Amniotic epithelial cell (primary cell): ENCODE measurements around the gene SLMAP.
A peak's percentile ranks its signal among the peaks of the same experiment; 100 is the strongest.
"Not testable (repeated sequence)": the region's sequence is repeated elsewhere in the genome, so short reads cannot be mapped to it uniquely, and the experiment has no call there.

Experiments
- DNase-seq: peaks from one replicate; pipeline ENCODE4 v3.0.0-alpha.2; 2010; ENCODE audit warnings: low read depth

The SLMAP gene

DNA sequence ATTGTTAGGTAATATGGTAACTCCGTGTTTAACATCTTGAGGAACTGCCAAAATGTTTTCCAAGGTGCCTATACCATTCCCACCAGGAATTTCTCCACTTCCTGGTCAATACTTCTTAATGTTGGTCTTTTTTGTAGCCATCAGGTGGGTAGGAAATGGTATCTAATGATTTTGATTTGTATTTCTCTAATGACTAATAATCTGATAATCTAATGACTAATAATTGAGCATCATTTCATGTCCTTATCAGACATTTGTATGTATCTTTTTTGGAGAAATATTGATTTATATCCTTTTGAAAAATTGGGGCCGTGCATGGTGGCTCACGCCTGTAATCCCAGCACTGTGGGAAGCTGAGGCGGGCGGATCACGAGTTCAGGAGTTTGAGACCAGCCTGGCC, 38.8 kb downstream of the SLMAP start:
- no peak for DNase-seq

DNA sequence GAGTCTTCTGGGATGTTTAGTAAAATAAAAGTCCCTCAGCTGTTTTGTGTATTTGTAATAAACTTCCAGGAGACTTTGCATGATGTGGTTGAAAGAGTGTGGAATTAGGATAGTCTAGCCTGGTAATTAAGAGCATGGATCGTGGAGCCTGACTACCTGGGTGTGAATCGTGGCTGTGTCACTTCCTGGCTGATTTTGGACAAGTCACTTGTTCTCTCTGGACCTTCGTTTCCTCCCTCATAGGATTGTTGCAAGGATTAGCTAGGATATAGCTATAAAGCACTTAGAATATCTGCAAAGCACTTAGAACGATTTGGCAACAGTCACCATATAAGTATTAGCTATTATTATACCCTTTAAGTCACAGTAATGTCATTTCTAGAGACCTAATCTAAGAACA, 40.2 kb downstream of the SLMAP start:
- DNase-seq: no peak

DNA sequence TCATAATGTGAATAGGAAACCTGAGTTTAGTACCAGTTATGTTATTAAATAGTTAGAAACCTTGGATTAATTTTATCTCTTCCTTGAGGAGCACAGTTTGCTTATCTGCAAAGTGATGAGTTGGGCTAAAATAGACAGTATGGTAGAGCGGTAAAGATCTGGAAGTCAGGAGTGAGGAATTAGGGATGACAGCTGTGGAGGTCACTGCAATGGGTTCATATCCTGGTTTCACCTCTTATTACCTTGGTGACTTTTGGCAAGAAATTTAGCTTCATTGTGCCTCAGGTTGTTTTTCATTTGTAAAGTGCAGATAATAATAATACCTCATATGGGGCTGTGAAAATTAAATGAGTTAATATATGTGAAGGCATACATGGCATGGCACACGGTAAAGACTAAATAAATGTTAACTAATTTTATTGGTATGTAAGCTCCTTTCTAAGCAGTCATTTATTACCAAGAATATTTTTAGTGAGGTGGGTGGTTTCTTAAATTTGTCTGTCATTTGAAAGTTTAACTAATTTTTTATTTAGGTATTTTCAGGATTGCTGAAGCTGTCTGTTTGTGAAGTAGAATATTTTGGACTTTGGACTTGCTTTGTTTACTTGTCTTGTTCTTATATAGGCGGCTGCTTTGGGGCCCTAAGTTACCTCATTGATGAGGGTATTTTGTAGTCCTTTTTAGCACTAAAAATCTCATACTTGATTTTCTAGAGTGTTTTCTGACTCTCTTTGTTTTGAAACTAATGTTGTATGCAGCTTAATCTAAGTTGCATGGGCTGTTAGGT, 41.8 kb downstream of the SLMAP start:
- no peak for DNase-seq

DNA sequence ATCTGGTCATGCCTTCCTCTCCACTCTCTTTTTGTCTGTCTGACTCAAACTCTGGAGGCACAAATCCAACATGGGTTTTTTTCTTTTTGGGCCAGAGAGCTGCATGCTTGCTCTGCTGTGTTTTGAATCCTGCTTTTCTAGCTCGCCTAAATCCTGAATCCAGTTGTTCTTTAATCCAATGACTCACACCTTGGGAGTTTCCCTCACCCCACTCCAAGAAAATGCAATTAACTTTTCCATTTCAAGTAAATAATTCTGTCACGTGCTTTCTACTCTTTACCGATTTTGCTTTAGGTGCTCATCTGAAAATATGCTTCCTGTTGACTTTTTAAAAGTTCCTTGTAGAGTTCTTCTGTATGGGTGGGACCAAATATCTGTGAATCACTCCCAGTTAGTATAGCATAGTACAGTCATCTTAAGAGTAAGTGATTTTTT, 47.6 kb downstream of the SLMAP start:
- peak; percentile 87 for DNase-seq

DNA sequence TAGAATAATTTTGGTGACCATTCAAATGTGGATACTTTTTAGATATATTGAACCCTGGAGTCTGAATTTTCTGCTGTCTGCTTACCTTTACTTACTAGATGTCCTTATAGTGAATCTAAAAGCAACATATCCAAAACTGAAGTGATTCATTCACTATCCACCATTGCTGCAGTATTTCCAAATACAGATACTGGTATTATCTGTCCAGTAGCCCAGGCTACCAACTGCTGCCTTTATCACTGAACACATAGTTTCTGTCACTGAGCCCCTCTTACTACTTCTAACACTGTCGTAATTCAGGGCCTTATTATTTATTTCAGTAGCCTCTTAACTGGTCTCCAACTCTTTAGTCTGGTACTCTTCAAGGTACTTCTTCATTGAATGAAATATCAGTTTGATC, 49.2 kb downstream of the SLMAP start:
- DNase-seq: no peak

DNA sequence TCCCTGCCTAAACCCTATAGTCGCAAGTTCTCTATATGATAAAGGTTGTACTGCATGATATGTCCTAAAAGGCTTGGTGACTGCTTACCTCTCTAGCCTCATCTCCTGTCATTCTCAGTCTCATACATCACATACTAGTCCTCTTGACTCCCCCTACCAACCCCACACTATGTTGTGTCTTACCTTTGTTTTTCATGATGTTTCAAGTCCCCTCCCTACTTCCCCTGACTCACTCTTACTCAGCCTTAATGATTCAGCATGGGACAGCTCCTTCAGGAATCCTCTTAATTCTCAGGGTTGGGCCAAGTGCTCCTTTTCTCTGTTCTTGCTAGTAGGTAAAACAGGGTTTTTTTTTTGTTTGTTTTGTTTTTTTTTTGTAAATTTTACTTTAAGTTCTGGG, 49.6 kb downstream of the SLMAP start:
- DNase-seq: peak; percentile 79

DNA sequence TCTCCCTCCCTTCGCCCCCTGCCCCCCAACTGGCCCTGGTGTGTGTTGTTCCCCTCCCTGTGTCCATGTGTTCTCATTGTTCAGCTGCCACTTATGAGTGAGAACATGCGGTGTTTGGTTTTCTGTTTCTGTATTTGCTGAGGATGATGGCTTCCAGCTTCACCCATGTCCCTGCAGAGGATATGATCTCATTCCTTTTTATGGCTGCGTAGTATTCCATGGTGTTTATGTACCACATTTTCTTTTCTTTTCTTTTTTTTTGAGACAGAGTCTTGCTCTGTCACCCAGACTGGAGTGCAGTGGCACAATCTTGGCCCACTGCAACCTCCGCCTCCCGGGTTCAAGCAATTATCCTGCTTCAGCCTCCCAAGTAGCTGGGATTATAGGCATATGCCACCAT, 50.1 kb downstream of the SLMAP start:
- not testable (repeated sequence) for DNase-seq

DNA sequence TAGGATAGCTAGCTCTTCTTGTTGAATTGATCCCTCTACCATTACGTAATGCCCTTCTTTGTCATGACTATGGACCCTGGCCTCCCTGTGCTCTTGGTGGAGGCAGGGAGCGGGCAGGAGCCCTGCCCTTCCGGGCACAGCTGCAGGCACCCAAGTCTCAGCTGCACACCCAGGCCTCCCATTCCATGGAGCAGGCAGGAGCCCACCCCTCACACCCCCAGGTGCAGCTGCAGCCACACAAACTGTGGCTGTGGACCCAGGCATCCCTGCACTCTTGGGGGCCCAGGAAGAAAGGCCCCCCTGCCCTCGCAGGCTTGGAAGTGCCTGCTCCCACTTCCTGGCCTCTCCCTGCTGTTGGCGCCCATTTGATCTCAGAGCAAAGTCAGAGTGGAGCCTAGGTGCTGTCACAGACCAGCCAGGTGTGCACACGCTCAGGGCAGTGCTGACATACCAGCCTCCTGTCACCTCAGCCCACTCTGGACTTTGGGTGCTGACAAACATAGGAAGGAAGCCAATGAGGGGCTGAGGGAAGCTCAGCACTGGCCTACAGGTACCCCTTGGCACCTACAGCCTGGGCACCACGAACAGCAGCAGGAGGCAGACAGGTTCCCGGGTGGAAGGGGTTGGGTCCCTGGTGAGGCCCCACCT, 53.0 kb downstream of the SLMAP start:
- DNase-seq: no peak

DNA sequence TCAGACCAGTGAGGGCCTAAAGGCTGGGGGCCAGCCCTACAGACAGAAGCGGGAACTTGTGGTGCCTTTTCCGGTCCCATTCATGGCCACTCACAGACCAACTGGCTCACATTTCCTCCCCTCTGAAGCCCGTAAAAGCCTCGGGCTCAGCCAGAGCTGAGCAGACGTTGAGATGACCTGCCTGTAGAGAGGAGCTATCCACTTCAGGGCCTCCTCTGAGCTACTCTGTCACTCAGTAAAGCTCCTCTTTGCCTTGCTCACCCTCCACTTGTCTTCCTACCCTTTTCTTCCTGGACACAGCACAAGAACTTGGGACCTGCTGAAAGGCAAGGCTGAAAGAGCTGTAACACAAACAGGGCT, 53.5 kb downstream of the SLMAP start:
- DNase-seq: no peak

DNA sequence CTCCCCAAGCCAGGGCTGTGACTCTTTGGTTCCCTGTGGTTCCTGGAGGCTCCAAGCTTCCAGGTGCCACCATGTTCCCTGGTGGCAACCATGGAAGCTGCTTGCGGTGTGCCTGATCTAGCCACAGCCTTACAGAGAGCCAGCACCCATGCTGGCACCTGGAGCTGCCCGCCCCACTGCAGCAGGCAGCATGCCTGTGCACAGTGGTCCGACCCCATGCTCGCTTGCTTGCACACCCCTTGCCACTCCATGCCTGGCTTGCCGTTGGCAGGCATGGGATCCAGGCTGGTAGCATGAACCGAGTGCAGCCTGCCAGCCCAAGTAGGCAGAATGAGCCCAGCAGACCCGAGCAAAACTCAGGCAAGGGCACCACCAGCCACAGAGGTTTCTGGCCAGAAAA, 53.9 kb downstream of the SLMAP start:
- no peak for DNase-seq

DNA sequence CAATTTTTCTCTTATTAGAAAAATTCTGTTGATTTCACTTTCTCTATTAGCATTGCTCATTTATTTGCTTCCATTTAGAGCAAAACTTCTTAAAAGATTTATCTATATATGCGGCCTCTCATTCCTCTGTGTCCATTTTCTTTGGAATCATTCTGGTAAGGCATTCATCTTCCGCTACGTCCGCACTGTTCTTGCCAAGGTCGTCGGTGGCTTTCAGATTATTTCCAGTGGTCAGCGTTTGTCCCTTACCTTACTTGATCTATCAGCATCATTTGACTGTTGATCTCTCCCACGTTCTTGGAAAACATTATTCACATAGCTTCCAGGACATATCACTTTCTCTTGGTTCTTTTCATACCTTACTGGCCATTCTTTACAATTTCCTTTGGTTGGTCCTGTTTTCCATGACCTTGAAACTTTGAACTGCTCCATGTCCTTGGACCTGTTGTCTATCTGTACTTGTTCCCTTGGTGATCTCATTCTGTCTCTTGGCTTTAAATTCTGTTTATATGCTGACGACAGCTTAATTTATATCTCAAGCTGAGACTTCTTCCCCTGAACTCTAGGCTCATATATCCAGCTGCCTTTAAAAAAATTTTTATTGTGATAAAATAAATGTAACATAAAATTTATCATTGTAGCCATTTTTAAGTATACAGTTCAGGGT, 54.5 kb downstream of the SLMAP start:
- DNase-seq: no peak

DNA sequence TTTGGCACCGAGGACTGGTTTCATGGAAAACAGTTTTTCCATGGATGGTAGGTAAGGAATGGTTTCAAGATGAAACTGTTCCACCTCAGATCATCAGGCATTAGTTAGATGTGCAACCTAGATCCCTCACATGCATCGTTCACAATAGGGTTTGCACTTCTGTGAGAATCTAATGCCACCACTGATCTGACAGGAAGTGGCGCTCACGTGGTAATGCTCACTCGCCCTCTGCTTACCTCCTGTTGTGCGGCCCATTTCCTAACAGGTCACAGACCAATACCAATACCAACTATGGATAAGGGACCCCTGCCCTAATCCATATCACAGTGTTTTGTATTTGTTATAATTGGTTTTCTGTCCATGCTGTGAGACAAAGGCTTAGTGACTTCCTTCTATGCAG, 58.9 kb downstream of the SLMAP start:
- DNase-seq: no peak

DNA sequence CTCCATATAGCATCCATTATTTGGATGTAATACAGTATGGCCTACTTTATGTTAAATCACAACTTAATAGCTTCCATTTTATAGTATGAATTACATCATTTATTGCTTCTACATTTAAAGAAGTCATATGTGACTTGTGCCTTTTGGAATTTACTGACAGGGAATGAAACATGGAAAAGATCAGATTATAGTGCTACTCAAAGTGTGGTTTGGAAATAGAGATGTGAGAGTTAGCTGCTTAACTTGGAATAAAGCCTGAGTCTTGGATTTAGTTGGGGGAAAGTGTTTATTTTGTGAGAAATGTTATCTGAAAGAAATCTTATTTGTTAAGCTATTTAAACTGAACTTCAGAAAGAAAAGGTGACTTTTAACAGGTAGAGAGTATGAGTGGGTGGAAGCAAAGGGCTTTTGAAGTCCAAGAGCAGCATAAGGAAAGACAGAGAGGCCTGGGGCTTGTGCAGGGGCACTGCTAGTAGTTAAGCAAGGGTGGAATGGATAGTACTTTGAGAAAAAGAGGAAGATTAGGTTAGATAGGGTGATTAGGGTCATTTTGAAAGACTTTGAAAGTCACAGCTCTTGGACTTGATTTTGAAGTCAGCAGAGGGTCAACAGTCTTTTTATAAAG, 60.5 kb downstream of the SLMAP start:
- DNase-seq: no peak

DNA sequence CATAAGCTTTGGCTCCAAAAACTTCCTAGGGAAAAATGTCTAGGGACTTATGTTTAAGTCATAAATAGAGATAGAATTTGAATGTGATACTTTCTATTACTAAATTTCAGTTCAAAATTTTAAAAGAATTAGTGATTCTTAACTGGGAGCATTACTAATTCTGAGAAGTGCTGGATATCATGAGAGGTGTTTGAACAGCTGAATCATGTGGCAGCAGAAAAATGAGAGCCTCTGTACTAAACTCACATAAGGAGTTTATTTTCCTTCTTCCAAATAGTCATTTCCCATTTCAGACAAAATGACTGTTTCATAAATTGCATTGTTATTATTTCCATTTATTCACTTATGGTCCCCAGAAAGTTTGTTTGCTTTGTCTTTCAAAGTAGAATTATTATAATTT, 62.7 kb downstream of the SLMAP start:
- DNase-seq: no peak

DNA sequence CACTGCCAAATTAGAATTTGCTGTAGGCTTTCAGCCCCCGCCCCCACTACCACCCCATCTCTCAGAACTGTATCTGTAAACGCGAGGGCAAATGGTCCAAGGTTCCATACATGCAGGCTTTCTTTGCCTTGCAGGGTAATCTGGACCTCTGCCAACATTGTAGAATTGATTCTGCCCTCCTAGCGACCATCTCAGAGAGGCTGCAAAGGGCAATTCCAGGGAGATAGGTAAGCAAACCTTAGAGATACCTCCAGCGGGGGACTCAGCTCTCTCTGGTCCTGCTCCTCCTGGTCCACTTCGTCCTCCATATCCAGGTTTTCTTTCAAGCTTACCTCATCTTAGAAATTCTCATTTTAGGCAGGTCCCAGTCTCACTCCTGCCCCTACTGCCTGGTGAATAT, 64.4 kb downstream of the SLMAP start:
- DNase-seq: no peak

DNA sequence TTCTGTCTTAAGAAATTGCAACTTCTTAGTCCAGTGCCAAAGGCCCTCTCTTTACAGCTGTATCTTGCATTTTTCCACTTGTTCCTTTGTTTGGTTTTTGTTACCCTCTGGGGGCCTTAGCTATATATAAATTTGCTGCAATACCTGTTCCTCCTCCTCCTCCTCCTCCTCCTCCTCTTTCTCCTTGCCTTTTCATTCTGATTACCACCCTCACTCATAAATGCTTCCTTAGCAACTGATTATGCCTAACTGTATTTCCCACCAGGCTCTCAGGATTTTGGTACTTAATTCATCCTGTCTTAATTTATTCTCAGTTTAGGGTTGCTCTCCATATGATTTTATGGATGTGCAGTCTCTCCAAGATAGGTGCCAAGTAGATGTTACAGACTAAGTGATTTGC, 65.7 kb downstream of the SLMAP start:
- no peak for DNase-seq

DNA sequence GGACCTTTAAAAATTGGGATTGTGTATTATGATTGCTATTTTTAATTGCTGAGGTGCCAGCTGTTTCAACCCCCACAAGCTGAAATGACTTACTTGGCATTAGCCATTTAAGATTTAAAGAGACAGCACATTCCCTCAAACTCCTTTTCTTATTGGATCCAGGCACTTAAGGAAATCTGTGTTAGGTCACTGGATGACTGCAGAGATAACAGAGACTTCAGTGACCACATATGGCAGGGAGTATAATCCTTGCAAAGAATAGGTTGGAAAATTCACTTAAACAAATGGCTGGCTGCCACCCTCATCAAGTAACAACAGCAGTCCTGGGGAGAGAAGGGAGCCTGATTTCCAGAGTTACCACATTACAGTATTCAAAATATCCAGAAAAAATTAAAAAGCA, 66.6 kb downstream of the SLMAP start:
- peak; percentile 54 for DNase-seq

DNA sequence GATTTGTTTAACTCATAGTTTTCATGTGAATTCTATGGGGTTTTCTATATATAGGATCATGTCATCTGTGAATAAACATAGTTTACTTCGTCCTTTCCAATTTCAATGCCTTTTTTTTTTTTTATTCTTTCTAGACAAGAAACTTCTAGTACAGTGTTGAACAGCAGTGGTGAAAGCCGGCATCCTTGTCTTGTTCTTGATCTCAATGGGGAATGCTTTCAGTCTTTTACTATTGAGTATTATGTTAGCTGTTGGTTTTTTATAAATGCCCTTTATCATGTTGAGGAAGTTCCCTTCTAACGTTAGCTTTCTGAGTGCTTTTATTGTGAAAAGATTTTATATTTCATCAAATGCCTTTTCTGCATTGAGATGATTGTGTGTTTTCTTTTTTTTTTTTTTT, 69.0 kb downstream of the SLMAP start:
- no peak for DNase-seq

DNA sequence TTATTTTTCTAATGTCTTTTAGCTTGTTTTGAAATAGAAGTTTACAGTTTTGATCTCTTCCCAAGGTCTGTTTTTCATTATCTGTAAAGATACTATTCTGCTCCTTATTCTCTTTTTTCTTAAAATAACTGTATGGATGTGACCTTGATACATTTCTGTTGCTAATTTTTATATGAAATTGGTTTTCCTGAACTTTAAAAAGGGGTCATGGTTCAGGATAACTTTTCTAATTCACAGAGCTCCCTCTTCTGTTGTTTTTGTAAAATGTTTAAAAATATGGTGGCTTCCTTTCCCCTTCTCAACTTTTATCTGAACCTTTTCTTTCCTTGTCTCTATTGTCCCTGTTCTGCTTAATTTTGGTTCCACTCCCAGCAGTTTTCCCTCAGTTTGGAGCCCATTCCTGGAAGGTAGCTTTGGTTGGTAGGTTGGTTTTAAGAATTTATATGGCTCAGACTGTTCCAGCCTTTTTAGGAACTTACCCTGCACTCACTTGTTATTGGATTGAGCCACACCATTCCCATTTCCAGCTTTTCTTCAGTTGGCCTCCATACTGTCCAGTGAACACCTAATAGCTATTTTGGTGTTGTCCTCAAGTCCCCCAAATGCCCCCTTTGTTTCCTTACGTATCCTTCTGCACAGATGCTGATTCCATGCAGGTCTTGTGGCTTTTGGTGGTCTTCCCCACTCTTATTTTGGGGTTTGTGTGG, 70.3 kb downstream of the SLMAP start:
- no peak for DNase-seq

DNA sequence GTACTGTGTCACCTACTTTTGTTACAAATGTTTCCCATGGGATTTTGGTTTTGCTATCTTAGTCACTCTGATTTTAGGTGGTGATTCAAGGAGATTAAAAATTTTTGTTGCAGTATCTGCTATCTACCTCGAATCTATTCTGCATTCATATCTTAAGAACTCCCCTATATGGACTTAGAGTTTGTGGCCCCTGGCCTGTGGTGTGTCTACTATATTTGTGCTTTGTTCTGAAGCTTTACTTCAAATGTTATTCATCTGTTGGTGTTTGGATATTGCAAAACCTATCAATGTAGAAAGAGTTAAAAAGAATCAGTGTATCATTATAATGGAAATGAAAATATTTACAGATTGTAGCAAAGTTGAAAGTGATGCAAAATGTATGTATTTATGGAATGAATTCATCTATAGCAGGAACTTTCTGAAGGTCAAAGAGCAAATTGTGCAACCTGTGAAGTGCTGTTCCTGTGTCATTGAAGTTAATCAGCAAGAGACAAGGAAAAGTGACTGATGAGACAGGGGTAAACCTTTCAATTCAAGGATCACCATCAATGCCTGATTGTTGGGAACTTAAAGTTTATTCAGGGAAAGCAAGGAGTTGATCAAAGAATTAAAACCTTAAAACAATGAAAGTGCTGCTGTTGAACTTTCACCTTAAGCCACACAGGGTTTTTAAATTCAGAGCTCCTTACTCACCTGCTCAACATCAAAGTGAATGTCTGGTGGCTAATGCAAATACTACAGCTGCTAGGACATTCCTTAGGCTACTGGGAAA, 71.0 kb downstream of the SLMAP start:
- DNase-seq: no peak

DNA sequence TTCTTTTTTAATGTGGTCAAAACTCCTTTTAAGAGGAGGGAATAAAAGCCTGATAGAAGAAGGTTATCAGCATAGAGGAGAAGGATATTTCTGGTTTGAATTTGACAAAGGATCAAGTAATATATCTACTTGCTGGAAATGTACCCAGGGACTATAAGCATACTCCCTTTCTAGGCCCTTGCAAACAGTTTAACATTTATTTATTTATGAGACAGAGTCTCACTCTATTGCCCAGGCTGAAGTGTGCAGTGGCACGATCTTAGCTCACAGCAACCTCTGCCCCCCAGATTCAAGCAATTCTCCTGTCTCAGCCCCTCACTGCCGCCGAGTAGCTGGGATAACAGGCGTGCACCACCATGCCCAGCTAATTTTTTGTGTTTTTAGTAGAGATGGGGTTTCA, 71.6 kb downstream of the SLMAP start:
- no peak for DNase-seq

DNA sequence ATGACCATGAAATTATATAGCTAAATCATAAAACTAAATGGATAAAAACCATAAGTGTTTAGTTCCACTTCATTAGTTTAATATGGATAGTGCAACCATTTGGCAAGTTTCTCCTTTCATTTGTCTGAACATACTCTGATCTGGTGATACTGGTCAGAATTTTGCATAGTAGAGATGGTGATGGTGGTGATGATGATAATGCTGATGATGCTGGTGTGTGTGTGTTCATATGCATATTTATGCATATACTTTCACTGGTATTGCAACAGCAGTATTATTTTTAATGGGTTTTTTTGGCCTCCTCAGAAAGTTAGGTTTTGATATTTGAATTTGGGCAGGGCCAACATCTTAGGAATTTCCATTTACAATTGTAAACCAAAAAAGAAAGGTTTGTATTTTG, 76.4 kb downstream of the SLMAP start:
- DNase-seq: no peak
